DMS 273 treated with DMSO at 0.1 percent for 48 hours (cell line): ENCODE results near the gene SVOPL.
"Not testable (repeated sequence)": the region's sequence is repeated elsewhere in the genome, so short reads cannot be mapped to it uniquely, and the experiment has no call there.

Experiments
- DNase-seq: peaks from one replicate; lab custom pipeline; 2025; lab: John Stamatoyannopoulos, UW

Gene SVOPL

DNA sequence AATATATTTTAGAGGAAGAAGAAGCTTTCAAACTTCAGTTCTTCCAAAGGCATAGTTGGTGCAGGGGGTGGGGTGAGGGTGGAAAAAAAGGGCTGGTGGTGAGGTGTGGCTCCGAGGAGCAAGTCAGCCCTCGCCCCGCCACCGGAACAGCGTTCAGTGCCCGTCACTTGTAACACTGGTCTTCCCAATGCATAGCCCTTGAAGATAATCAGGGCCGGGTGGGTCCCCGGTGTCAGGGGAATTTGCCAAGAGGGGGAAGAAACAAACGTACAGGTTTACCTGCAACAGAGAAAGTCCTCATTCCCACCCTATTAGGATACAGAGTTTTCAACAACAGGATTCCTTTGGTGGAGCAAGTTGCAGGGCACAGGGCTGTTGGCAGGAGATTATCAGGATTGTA, 1.5 kb downstream of the SVOPL start:
- DNase-seq: no peak

DNA sequence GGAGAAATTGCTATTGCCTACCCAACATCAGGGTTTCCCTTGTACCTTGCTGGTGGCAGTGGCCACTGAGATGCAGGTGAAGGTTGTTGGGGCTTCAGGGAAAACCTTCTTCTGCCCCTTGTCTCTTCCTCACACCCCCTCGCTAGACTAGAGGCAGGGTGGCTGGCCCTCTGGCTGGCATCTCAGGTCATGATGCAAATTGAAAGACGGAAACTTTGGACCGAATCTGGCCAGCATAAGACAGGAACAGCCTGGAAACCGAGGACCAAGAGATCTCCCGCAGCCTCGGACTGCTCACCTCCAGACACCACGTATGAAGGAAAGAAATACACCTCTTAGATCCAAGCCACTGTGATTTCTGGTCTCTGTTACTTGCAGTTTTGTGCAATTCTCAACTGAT, 2.9 kb downstream of the SVOPL start:
- no peak for DNase-seq

DNA sequence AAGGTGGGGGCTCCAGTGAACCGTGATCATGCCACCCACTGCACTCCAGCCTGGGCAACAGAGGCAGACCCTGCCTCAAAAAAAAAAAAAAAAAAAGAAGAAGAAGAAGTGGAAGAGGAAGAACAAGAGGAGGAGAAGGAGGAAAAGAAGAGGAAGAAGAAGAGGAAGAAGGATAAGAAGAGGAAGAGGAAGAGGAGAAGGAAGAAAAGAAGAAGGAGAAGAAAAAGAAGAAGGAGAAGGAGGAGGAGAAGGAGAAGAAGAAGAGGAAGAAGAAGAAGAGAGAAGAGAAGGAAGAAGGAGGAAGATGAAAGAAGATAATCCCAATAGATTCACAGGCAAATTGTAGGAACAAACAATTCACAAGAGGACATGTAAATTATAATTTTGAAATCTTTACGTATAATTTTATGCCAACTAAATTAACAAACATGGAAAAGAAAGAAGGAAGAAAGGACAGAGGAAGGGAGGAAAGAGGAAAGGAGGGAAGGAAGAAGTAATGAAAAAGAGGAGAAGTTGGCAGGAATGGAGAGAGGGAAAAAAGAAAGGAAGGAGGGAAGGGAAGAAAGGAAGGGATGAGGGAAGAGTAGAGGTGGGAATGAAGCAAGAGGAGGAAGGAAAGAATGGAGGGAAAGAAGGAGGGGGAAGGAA, 3.5 kb downstream of the SVOPL start:
- DNase-seq: no peak

DNA sequence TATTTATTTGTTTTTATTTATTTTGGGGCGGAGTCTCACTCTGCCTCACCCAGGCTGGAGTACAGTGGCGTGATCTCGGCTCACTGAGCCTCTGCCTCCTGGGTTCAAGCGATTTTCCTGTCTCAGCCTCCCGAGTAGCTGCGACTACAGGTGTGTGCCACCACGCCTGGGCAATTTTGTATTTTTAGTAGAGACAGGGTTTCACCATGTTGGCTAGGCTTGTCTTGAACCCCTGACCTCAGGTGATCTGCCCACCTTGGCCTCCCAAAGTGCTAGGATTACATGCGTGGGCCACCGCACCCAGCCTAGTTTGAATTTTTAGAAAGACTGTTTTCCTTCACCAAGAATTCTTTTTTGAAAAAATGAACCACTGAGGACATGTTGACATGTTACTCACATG, 5.4 kb downstream of the SVOPL start:
- not testable (repeated sequence) for DNase-seq

DNA sequence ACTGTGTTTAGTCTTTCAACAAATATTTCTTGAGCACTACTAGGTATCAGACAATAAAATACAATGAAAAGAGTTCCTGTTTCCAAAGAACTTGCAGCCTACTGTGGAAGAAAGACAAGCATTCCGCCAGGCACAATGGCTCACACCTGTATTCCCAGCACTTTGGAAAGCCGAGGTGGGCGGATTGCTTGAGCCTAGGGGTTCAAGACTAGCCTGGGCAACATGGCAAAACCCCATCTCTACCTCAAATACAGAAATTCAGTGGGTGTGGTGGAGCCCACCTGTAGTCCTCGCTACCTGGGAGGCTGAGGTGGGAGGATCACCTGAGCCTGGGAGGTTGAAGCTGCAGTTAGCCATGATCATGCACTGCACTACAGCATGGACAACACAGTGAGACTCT, 6.1 kb downstream of the SVOPL start:
- no peak for DNase-seq

DNA sequence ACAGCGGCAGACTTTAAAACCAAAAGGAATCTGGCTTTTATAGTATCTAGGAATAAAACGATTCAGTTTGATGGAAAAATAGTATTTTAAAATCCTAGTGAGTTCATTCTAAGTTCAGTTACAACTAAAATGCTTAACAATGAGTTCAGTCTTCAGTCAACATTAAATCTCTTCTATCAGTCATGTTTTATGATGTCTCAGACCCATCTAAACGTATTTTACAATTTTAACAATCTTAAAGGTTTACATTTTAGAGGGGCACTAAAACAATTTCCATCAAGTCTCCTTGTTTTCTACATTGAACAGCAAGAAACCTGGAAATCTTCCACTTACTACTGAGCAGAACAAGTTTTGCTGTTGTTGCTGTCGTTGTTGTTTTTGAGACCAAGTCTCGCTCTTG, 10.0 kb downstream of the SVOPL start:
- no peak for DNase-seq

DNA sequence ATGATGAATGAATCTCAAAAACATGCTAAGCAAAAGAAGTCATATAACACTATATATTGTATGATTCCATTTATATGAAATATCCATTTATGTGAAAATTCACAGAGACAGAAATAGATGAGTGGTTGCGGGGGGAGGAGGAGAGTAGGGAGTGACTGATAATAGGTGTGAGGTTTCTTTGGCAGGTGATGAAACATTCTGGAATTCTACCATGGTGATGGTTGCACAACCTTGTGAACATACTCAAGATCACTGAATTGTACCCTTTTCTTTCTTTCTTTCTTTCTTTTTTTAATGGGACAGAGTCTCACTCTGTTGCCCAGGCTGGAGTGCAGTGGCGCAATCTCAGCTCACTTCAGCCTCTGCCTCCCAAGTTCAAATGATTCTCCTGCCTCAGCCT, 10.7 kb downstream of the SVOPL start:
- DNase-seq: no peak

DNA sequence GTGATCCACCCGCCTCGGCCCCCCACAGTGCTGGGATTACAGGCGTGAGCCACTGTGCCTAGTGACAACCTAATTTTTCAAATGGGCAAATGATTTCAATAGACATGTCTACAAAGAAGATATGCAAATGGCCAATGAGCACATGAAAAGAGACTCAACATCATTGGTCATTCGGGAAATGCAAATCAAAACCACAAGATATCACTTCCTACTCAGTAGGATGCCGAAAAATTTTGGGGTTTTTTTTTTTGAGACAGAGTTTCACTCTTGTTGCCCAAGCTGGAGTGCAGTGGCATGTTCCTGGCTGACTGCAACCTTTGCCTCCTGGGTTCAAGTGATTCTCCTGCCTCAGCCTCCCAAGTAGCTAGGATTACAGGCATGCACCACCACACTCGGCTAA, 13.1 kb downstream of the SVOPL start:
- DNase-seq: not testable (repeated sequence)

DNA sequence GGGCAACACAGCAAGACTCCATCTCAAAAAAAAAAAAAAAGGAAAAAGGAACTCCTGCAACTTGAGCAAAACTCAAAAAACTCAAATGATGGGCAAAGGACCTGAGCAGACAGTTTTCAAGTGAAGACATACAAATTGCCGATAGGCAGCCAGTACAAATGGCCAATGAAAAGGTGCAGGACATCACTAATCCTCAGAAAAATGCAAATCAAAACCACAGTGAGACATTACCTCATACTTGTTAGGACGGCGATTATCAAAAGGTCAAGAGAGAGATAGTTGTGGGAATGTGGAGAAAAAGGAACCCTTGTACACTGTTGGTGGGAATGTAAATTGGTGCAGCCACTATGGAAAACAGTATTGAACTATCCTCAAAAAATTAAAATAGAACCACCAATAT, 16.8 kb downstream of the SVOPL start:
- no peak for DNase-seq

DNA sequence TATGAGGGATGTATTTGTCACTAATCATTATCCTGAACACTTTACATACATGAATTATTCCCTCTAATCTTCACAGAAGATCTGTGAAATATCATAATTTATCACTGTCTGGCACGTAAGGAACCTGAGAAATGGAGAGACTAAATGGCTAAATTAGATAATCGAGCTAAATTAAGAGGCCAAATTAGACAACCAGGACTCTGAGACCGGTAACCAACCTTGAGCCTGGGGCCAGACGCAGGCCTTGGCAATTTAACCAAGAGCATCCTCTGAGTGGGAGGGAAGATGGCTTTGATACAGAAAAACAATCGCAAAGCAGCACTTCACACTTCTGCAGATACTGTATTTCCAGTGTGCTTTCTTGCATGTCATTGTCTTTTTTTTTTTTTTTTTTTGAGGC, 21.4 kb downstream of the SVOPL start:
- no peak for DNase-seq

DNA sequence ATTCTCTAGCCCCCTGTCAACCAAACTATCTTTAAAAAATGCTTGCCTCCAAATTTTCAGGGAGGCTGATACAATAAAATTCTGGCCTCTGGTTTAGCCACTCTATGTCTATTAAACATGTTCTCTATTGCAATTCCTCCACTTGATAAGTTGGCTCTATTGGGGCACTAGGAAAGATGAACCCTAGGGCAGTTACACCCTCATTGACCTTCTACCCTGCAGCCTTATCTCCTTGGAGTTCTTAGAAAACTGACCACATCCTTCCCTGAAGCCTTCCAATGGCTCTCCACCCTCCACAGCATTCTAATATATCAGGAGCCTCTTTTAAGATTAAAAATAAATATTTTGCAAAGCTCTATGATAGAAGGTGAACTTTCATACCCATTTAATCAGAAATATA, 30.6 kb downstream of the SVOPL start:
- no peak for DNase-seq

DNA sequence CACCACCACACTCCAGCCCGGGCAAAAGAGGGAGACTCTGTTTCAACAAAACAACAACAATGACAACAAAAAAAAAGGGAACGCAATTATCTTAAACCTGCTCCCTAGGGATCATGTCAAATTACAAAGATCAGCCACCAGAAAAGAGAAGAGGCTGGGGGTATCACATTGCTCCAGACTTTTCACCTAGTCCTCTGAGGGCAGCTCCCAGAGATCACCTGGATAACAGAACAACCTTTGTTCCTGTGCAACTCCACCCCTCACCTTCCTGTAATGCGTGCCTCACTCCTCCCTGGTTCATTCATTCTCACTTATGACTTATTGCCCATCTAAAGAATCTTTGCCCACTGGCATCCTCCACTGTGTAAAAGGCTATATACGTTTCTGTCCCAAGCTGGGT, 31.8 kb downstream of the SVOPL start:
- no peak for DNase-seq

DNA sequence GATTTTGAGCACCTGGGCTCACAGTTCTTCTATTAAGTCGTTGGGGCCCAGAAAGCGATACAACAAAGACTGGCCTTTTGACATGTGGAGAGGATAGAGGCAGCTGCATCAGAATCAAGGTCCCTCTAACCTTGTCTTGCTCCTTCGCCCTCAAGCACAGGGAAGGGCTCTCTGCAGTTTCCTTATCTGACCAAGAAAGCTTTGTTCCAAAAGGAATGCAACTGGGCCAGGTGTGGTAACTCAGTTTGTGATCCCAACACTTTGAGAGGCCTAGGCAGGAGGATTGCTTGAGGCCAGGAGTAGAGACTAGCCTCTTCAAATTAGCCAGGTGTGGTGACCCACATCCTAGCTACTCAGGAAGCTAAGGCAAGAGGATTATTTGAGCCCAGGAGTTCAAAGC, 32.2 kb downstream of the SVOPL start:
- no peak for DNase-seq

DNA sequence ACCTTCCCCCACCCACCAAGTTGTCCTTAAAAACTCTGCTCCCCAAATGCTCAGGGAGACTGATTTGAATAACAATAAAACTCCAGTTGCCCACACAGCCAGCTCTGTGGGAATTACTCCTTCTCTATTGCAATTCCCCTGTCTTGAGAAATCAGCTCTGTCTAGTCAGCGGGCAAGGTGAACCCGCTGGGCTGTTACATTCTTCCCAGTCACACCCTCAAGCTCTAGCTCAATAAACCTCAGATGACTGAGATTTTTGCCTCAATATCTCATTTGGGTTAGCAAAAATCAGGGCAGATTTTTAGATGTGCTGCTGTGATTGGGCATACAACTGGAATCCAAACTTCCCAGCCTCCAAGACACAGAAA, 32.9 kb downstream of the SVOPL start:
- DNase-seq: no peak

DNA sequence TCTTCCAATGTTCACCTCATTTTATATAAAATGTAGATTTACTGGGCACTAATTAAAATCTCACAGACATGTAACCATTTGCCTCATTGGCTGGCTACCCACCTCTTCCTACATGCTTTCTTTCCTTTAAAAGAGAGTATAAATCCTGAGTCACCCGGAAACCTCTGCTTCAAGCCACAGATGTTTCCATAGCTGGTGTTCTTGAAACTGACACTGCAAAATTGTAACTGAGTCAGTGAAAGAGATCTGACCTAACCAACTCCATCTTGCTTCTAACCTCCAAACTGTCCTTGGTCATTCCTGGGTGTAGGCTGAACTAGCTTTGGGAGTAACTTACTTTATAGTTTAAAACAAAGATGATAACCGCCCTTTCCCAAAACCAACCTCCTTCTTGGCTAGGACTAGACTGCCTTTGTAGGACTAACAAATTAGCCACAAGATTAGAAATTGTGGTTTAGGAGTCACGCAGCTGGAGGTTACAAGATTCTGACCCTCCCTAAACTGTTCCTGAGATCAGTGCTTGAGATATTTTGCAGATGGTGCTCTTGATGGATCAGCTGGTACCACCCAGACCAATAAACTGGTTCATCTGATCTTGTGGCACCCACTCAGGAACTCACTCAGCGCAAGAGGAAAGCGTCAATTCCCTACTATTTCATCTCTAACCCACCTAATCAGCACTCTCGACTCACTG, 33.5 kb downstream of the SVOPL start:
- no peak for DNase-seq

DNA sequence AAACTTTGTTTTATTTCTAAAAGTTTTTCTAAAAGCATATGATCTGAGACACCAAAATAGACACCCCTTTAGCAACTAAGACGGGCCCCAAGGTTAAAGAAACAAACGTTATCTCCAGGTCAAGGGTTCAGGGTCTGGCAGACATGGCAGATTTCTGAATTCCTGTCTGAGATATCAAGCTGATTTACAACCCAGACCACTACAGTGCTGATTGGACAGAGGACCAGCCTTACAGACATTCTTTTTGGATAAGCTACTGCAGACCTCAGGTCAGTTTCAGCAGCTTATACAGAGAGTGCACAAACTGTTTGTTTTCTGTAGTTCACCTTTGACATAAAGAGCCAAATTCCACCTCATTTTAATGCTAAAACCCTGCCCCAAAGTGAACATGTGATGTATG, 34.8 kb downstream of the SVOPL start:
- no peak for DNase-seq

DNA sequence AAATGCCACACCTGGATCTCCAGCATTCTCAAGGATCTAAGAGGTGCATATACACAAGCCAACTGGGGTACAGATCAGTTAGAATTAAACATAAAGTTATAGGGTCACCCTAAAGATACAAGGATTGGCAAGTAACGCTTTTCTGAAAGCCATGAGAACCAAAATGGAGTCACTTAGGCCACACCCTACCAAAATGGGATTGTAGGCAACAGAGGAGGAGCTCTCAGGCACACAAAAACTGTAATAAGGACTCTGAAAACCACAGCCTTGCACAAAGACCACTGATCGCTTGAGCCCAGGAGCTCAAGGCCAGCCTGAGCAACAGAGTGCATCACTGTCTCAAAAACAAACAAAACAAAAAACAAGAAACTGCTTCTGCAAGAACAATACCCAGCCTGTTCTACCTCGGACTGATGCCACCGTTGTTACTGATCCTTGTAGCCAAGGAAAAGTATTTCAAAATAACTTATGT, 35.5 kb downstream of the SVOPL start:
- DNase-seq: no peak

DNA sequence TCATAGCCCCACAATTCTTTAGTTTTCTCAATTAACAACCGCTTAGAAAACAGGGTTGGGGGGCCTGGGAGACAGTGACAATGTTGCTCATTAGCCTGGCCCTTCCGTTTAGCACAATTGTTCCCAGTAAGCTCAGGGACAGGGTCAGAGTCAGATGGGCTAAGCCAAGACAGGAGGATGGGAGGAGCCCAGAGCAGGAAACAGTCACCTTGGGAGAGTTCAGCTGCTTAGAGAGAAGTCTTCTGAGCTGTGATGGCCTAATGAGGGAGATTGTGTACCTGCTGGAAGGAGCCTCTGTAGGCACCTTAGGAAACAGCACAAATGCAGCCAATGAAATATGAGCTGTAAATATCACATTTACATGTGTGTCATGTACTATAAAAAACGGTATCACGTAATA, 35.9 kb downstream of the SVOPL start:
- DNase-seq: no peak

DNA sequence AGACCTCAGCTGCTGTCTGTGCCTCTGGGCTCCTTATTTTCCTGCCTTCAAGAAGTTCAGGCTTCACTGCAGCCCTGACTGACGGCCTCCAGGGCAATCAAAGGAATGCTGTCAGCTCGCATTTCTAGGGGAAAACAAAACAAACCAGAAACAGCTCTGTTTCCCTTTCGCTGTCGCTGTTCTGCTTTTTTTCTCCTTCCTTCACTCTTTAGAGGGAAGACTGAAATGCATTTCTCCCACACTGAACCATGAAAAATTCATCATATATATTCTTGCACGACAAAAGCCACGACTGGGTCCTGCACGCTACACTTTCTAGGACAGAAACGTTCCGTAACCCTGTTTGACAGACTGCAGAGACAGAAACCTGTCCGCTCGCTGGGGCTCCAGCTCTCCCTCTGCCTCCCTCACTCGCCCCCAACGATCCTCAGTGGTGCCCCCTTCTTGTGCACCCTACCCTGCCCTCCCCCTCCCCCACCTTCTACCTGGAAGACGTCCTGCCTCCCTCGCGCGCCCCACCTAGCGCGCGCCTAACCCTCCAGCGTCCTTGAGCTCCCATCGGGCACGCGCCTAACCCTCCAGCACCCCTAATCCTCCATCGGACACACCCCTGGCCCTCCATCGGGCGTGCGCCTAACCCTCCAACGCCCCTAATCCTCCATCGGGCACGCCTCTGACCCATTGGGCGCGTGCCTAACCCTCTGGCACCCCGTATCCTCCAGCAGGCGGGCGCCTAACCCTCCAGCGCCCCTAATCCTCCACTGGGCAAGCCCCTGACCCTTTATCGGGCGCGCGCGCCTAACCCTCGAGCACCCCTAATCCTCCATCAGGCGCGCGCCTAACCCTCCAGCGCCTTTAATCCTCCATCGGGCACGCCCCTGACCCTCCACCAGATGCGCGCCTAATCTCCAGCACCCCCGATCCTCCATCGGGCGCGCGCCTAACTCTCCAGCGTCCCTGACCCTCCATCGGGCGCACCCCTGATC, 37.1 kb downstream of the SVOPL start:
- DNase-seq: no peak

DNA sequence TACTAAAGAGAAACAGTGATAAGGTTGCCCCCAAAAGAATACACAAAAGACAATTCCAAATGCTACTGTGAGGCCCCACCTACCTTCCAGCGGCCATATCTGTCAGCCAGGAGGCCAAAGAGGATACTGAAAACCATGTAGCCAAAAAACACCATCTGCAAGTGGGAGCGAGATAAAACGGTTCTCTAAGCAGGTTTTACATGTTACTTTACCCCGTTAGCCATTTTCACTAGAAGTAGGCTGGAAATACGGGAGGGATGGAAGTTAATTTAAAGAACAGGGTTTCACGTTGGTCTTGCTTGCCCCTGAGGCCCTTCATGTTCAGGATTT, 38.2 kb downstream of the SVOPL start:
- DNase-seq: no peak

DNA sequence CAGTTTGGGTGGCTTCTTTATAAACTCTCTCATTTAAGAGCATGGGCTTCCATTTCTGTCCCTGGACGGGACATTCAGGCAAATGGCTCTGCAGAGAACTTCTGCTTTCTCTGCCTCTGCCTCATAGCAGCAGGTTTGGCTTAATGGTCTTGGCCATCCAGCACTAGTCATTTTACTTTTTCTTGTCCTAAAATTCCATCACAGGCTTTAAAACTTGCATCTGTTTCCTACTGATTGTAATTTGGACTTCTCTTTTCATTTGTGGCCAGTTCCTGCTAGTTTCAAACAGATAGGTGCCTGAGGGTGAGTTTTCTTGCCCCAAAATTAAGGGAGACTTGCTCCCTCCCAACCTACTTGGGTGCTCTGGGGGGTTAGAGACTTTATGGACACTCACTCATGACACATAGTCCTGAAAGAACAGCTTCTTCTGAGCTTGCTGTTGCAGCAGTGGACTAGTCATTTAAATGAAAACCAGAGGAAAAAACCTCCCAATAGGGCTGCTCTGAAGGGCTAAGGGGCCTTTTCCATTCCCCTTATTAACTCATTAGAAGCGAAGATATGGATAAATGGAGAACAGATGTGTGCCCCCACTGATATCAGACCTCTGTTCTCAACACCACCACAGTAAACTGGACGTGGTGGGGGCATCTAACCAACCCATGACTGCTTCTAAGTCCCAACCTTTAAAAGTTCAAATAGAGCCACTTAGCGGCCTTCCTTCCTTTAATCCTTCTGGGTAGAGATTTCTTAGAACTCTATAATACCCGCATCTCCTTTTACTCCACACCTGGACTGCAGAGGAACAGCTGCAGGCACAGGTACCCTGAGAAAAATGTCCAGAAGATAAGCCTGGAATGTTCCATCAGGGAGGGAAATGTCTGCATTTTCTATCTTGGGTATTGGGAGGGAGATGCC, 38.8 kb downstream of the SVOPL start:
- no peak for DNase-seq

DNA sequence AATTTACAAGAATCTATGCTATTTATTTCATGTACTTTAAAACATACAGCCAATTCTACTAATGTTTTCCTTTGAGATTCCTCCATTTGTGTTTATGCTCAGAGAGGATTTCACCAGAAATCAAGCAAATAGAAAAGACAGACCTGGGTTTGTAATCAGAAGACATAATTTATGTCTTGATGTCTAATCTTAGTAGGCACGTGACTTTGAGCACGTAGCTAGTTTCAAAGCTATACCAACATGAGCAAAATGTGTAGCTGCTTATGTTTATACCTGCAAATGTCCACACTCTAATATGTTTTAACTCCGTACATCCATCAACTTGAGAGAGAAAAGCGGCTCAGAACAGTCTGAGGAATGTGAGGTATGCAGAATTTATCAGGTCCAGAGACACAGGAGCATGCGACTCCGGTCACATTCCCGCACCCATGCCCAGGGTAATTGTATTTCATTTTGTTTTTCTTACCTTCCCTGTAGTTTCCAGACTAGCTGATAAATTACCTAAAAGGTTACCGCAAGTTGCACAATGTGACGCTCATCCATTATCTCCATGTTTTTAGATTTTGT, 40.0 kb downstream of the SVOPL start:
- no peak for DNase-seq
